Activated CD8-positive, alpha-beta memory T cell treated with anti-CD3 and anti-CD28 coated beads, Interleukin-2, amount 50 U/mL, for 1 hour (primary cell): ENCODE data around the gene KMT2B.
"Not testable (repeated sequence)": the region's sequence is repeated elsewhere in the genome, so short reads cannot be mapped to it uniquely, and the experiment has no call there.

ENCODE experiments used
- DNase-seq: peaks from one replicate; pipeline ENCODE4 v3.0.0-alpha.2; 2020; ENCODE audit errors: extremely low read depth

The KMT2B gene

GRCh38 chr19:35757231-35757748 lies 39.5 kb downstream of the KMT2B start:
- DNase-seq = no peak

DNA sequence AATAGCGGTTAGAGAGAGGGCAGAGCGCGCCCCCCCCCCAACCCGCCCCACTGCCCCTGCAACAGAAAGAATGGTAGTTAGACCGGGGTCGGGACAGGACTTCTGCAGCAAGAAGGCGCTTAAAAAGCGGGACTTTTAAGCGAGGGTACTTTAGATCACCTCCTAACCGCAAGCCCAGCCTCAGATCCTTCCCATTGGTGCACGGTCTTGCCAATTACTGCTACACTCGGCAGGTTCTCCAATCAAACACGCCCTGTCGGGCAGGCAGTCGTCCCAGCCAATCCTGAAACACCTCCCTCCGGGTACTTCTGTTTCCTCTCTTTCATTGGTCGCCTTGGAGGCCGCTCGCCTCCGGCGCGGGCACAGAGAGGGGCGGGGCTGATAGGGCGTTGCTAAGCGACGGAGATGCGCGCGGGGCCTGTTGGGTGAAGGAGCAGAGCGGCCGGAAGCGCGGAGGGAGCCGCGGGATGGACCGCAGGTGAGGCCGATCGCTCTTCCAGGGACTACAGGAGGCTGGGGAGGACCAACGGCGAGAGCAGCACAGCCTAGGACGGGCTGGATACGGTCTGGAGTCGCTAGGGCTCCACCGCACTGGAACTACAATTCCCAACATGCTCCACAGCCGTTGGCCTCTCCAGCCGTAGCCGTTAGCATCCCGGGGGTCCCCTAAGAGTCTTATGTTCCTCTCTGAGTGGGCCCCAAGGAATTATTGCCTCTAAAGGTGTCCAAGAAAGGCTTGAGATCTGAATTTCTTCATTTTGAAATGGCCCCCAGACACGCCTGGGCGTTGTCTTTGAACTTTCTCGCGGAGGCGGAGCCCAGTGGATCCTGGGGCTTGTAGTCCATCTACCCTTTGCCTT lies 40.2 kb downstream of the KMT2B start, which contains the start of gene PROSER3:
PROSER3 (plus strand) TSS at position 428 of the 860 bp plus-strand sequence; CDS start at position 468, 40 bp downstream.
- peak; percentile 97 for DNase-seq

DNA sequence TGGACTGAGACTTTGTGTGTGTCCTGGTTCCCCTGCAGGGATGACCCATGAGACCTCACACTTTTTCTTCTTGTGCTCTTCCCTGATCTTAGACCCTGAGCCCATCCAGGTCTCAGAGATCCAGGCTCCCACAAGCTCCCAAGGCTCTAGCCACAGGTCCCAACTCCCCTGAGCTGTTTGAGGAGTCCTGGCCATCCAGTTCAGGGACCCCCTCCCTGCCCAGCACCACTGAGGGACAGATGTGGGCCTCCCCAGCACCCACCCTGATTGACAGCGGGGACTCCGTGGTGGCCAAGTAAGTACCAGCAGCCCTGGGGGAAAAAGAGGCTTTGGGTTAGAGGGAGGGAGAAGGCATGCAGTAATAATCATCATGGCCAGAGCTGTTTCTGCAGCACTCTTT lies 41.9 kb downstream of the KMT2B start:
- DNase-seq = no peak

DNA sequence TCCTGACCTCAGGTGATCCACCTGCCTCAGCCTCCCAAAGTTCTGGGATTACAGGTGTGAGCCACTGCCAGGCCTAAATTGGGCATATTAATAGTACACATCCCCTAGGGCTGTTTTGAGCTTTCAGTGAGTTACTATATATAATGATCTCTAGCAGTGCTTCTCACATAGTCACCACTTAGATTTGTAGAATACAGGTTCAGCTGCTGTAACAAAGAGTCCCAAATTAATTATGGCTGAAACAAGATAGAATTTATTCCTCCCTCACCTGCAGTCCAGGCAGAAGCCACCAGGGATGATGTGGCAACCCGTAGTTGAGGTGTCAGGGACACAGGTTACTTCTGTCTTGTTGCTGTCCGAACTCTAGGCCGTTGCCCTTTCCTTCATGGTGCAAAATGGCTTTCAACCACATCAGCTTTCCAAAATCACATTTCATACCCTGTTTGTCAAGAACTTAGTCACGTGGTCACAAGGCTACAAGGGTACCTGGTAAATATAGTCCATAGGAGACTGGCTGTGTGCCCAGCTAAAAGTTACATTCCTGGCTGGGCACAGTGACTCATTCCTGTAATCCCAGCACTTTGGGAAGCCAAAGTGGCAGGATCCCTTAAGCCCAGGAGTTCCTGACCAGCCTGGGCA lies 43.0 kb downstream of the KMT2B start:
- DNase-seq = no peak

DNA sequence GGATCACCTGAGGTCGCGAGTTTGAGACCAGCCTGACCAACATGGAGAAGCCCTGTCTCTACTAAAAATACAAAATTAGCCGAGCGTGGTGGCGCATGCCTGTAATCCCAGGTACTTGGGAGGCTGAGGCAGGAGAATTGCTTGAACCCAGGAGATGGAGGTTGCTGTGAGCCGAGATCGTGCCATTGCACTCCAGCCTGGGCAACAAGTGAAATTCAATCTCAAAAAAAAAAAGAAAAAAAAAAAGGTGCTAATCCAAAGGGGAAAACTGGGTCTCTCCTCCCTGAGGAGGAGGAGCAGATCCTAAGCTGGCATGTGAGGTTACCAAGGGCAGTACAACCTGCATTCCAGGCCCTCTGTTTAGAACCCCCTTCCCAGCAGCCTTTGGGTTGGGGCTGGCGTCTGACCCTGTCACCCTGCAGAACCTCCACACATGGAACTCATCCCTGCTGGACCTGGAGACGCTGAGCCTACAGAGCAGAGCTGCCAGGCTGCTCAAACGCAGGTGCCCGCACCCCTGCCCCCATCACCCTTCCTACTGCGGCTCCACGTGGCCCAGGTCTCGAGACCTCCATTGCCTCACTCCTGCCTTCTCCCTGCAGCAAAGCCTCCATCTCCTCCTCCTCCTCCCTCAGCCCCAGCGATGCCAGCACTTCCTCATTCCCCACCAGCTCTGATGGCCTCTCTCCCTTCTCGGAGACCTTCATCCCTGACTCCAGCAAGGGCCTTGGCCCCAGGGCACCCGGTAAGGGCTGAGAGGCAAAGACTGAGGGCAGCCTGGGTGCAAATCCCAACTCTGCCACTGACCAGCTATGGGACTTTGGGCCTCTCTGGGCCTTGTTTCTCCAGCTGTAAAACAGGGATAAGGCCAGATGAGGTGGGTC lies 46.9 kb downstream of the KMT2B start:
- DNase-seq = no peak

GRCh38 chr19:35766571-35767104 lies 48.8 kb downstream of the KMT2B start:
- no peak for DNase-seq

GRCh38 chr19:35767288-35768081 lies 49.7 kb downstream of the KMT2B start:
- DNase-seq = no peak

- DNase-seq = no peak
Observed at GRCh38 chr19:35768082-35768421, 50.2 kb downstream of the KMT2B start.

DNA sequence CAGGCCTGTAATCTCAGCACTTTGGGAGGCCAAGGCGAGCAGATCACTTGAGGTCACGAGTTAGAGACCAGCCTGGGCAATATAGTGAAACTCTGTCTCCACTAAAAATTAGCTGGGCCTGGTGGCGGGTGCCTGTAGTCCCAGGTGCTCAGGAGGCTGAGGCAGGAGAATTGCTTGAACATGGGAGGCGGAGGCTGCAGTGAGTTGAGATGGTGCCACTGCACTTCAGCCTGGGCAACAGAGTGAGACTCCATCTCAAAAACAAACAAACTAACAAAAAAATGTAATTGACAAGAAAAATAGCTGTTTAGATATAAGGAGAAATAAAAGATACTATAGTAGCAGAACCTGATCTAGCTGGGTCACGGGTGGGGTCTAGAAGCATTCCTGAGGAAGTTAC lies 54.6 kb downstream of the KMT2B start:
- not testable (repeated sequence) for DNase-seq

- DNase-seq = no peak
Observed at GRCh38 chr19:35773020-35773806, 55.4 kb downstream of the KMT2B start.

DNA sequence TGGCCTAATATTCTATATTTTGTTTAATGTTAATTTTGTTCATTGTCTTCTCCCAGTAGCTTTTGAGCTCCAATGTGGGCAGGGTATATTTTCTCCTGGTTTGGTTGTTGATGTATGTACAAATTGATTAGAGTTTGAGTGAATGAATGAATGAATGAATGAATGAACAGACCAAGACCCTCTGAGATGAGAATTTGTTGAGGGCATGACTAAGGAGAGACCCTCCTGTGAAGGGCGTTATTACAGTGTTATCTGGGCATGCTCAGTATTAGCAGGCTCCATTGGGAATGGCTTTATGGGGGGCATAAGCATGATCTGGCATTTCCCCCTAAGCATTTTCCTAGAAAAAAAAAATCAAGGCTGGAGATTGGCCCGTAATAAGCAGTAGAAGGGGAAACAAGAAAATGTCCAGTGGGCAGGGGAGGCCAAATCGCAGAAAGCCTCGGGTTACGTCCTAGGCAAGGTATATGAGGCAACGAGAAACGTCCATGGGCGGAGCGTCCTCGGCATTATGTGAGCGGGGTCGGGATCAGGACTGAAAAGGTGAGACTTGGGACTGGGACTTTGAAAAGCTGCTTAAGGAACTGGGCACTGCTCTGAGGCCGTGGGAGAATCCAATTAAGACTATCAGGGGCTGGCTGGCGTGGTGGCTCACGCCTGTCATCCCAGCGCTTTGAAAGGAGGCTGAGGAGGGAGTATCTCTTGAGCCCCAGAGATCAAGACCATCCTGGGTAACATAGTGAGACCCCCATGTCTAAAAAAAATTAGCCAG lies 56.7 kb downstream of the KMT2B start:
- DNase-seq = no peak

- DNase-seq = no peak
Observed at GRCh38 chr19:35775046-35775297, 57.2 kb downstream of the KMT2B start.

DNA sequence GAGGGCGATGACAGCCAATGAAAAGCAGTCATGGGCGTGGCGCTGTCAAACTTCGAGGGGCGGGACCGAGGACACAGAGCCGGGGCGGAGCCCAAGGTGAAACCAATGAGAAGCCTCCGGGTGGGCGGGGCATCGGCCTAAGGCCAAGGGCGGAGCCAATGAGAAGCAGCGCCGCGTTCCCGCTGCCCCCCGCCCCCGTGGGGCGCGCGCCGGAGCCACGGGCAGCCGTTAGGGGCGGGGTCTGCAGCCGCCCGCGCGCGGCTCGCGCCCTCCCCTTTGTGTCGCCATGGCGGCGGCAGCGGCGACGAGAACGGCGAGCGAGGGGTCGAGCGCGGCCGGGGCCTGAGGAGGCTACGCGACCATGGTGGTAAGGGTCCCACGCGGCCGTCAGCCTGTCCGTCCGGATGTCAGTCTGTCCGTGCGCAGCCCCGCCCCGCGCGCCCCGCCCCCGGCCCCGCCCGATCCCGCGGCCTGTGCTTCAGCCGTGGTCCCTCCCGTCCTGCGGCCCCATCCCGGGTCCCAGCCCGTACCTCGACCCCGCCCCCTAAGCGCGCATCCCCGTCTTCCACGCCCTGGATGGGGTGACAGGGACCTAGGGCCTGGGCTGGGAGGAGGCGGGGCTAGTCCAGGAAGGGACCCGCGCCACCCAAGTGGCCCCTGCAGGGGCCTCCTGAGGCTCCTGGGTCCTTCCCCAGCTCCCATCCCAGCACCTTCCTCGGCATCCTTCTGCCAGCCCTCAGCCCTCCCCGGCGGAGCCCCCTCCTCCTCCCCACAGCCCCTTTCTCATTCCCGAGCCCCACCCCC lies 57.7 kb downstream of the KMT2B start, which contains the start of gene ARHGAP33:
ARHGAP33 (plus strand) TSS at position 267 of the 804 bp plus-strand sequence; CDS start at position 362, 95 bp downstream.
- peak; percentile 98 for DNase-seq

DNA sequence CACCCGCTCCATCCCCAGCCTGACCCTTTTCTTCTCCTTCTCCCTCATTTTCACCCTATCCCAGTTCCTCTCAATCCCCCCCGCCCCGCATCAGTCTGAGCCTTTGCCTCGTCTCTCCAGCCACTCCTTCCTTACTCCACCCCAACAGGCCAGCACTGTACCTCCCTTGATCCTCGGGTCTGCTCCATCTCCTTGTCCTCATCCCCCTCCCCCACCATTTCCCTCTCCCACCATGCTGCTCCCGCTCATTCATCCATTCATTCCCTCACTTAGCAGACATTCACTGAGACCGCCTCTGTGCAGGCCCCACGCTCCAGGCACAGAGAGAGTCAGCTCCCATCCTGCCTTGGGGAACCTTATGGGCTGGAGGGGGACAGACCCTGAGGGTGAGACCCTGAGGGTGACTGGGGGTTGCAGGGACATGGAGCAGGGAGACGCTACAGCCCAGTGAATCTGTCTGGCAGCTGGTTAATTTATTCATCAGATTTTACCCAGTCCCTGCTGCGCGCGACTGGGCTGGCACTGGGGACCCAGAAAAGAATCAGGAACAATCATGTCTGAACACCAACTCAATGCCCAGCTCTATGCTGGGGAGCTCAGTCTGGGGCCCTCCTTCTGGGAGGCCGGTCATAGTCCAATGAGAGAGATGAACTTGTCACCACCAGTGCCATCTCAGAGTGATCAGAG lies 58.4 kb downstream of the KMT2B start:
- no peak for DNase-seq

GRCh38 chr19:35777086-35777841 lies 59.5 kb downstream of the KMT2B start:
- no peak for DNase-seq

GRCh38 chr19:35777961-35778360 lies 60.2 kb downstream of the KMT2B start:
- no peak for DNase-seq

GRCh38 chr19:35779033-35779432 lies 61.2 kb downstream of the KMT2B start:
- DNase-seq = no peak
